ENCODE results near the gene MGMT.
A peak's percentile ranks its signal among the peaks of the same experiment; 100 is the strongest.

The MGMT gene

GRCh38 chr10:129459762-129460539 lies 7.1 kb upstream of the MGMT start:
- DNase-seq, result no peak

- no peak for DNase-seq
These were observed 4.7 kb upstream of the MGMT start for GRCh38 chr10:129462257-129462795.

- DNase-seq, result no peak
These were observed 2.8 kb upstream of the MGMT start for GRCh38 chr10:129464251-129464650.

- no peak for DNase-seq
These were observed 992 bp upstream of the MGMT start for GRCh38 chr10:129465796-129466702.

- DNase-seq, result peak; percentile 60
These were observed 471 bp downstream of the MGMT start for GRCh38 chr10:129467359-129468064.

- no peak for DNase-seq
These were observed 1.1 kb downstream of the MGMT start for GRCh38 chr10:129468187-129468586.

- DNase-seq, result no peak
These were observed 3.2 kb downstream of the MGMT start for GRCh38 chr10:129470103-129470851.

- DNase-seq, result no peak
These were observed 4.6 kb downstream of the MGMT start for GRCh38 chr10:129471447-129472175.

GRCh38 chr10:129472696-129473555 lies 5.9 kb downstream of the MGMT start:
- DNase-seq, result no peak

- no peak for DNase-seq
These were observed 7.6 kb downstream of the MGMT start for GRCh38 chr10:129474642-129475041.

GRCh38 chr10:129476431-129476830 lies 9.4 kb downstream of the MGMT start:
- no peak for DNase-seq

- no peak for DNase-seq
These were observed 10.0 kb downstream of the MGMT start for GRCh38 chr10:129477051-129477450.

GRCh38 chr10:129481641-129482040 lies 14.6 kb downstream of the MGMT start:
- DNase-seq, result no peak

- no peak for DNase-seq
These were observed 16.5 kb downstream of the MGMT start for GRCh38 chr10:129483430-129484010.

- DNase-seq, result no peak
These were observed 19.8 kb downstream of the MGMT start for GRCh38 chr10:129486805-129487204.

GRCh38 chr10:129491123-129491734 lies 24.2 kb downstream of the MGMT start:
- DNase-seq, result no peak

GRCh38 chr10:129494176-129494575 lies 27.1 kb downstream of the MGMT start:
- DNase-seq, result no peak

GRCh38 chr10:129494740-129495139 lies 27.7 kb downstream of the MGMT start:
- no peak for DNase-seq

- DNase-seq, result no peak
These were observed 28.2 kb downstream of the MGMT start for GRCh38 chr10:129495256-129495655.

- DNase-seq, result peak; percentile 53
These were observed 28.7 kb downstream of the MGMT start for GRCh38 chr10:129495698-129496097.

Data from left hindlimb (tissue), 1 donor.